Astrocyte of the cerebellum (primary cell): ENCODE results near the gene OTULIN.

Experiments
- DNase-seq: peaks from one replicate; pipeline ENCODE4 v3.0.0-alpha.2; 2011; ENCODE audit warnings: low read depth
- H3K4me3 ChIP-seq: 2 replicates; pipeline ENCODE4 v1.5.1; 2011; ENCODE audit warnings: mild to moderate bottlenecking, low read depth, low read length, moderate library complexity
- CTCF ChIP-seq: IDR thresholded peaks from 2 replicates; pipeline ENCODE4 v1.5.1; 2012; ENCODE audit warnings: low read length, low read depth, moderate library complexity, mild to moderate bottlenecking; ENCODE audit errors: missing control alignments
- in situ Hi-C: cut with HindIII; loops from 2 replicates; pipeline ENCODE4 v1.10.0; 2017; ENCODE audit warnings: low sequenced_read_pairs

Gene OTULIN

GRCh38 chr5:14659821-14660607 is 4.5 kb upstream of the OTULIN start:
- DNase-seq, result no peak
- no peak overlapping the region for H3K4me3 ChIP-seq
- in situ Hi-C loops, result no loop called here
- TF ChIP-seq CTCF, result no peak

- H3K4me3 ChIP-seq, result no peak overlapping the region
- in situ Hi-C loops, result no loop called here
- TF ChIP-seq CTCF, result no peak
- no peak for DNase-seq
Observed at GRCh38 chr5:14660833-14661232, 3.7 kb upstream of the OTULIN start.

GRCh38 chr5:14662721-14663260 is 1.7 kb upstream of the OTULIN start:
- in situ Hi-C loops, result no loop called here
- no peak overlapping the region for H3K4me3 ChIP-seq
- DNase-seq, result no peak
- no peak for TF ChIP-seq CTCF

- in situ Hi-C loops, result no loop called here
- H3K4me3 ChIP-seq, result peak overlapping the region; percentile 76
- no peak for DNase-seq
- TF ChIP-seq CTCF, result no peak
Observed at GRCh38 chr5:14663734-14664269, 716 bp upstream of the OTULIN start.

- peak; percentile 2 for TF ChIP-seq CTCF
- in situ Hi-C loops, result no loop called here
- H3K4me3 ChIP-seq, result peak overlapping the region; percentile 76
- no peak for DNase-seq
Observed at GRCh38 chr5:14665101-14665822, 744 bp downstream of the OTULIN start.

GRCh38 chr5:14665949-14666348 is 1.4 kb downstream of the OTULIN start:
- in situ Hi-C loops, result no loop called here
- peak; percentile 20 for TF ChIP-seq CTCF
- peak overlapping the region; percentile 76 for H3K4me3 ChIP-seq
- no peak for DNase-seq
